ENCODE results near the gene SYNGAP1.
"Not testable (repeated sequence)": the region's sequence is repeated elsewhere in the genome, so short reads cannot be mapped to it uniquely, and the experiment has no call there.

SYNGAP1 gene

GRCh38 chr6:33419580-33420490 lies at the start of gene SYNGAP1:
Gene SYNGAP1 (plus strand): TSS chr6:33420065. CDS start chr6:33420265, 200 bp downstream.
- DNase-seq (ENCODE audit: low read depth): no peak

- not testable (repeated sequence) for DNase-seq (ENCODE audit: low read depth)
Measured at GRCh38 chr6:33371901-33372300, 48.0 kb upstream of the SYNGAP1 start.

GRCh38 chr6:33372526-33373123 lies 47.2 kb upstream of the SYNGAP1 start:
- DNase-seq (ENCODE audit: low read depth): no peak

- no peak for DNase-seq (ENCODE audit: low read depth)
Measured at GRCh38 chr6:33373960-33374910, 45.6 kb upstream of the SYNGAP1 start.

GRCh38 chr6:33375143-33375671 lies 44.7 kb upstream of the SYNGAP1 start:
- no peak for DNase-seq (ENCODE audit: low read depth)

GRCh38 chr6:33377171-33377570 lies 42.7 kb upstream of the SYNGAP1 start:
- DNase-seq (ENCODE audit: low read depth): no peak

GRCh38 chr6:33379184-33379583 lies 40.7 kb upstream of the SYNGAP1 start:
- DNase-seq (ENCODE audit: low read depth): not testable (repeated sequence)

- DNase-seq (ENCODE audit: low read depth): no peak
Measured at GRCh38 chr6:33380272-33380981, 39.4 kb upstream of the SYNGAP1 start.

- no peak for DNase-seq (ENCODE audit: low read depth)
Measured at GRCh38 chr6:33383427-33384185, 36.3 kb upstream of the SYNGAP1 start.

- DNase-seq (ENCODE audit: low read depth): no peak
Measured at GRCh38 chr6:33384581-33385020, 35.3 kb upstream of the SYNGAP1 start.

- DNase-seq (ENCODE audit: low read depth): no peak
Measured at GRCh38 chr6:33390173-33390572, 29.7 kb upstream of the SYNGAP1 start.

- no peak for DNase-seq (ENCODE audit: low read depth)
Measured at GRCh38 chr6:33390767-33391277, 29.0 kb upstream of the SYNGAP1 start.

GRCh38 chr6:33391278-33391921 lies 28.5 kb upstream of the SYNGAP1 start, which contains the start of gene KIFC1:
Gene KIFC1 (plus strand): TSS chr6:33391823. CDS start chr6:33391986, 163 bp downstream.
- peak; percentile 100 for DNase-seq (ENCODE audit: low read depth)

- no peak for DNase-seq (ENCODE audit: low read depth)
Measured at GRCh38 chr6:33391922-33392594, 27.8 kb upstream of the SYNGAP1 start.

- DNase-seq (ENCODE audit: low read depth): no peak
Measured at GRCh38 chr6:33392595-33392948, 27.3 kb upstream of the SYNGAP1 start.

- DNase-seq (ENCODE audit: low read depth): no peak
Measured at GRCh38 chr6:33392979-33393378, 26.9 kb upstream of the SYNGAP1 start.

GRCh38 chr6:33397541-33397940 lies 22.3 kb upstream of the SYNGAP1 start:
- no peak for DNase-seq (ENCODE audit: low read depth)

GRCh38 chr6:33398601-33399000 lies 21.3 kb upstream of the SYNGAP1 start:
- not testable (repeated sequence) for DNase-seq (ENCODE audit: low read depth)

- not testable (repeated sequence) for DNase-seq (ENCODE audit: low read depth)
Measured at GRCh38 chr6:33399881-33400280, 20.0 kb upstream of the SYNGAP1 start.
